ENCODE measurements around the gene LIPK. TPM values are rescaled to one million over a fixed set of nuclear protein-coding genes. Genes with fewer than 3 reads are reported as not detected.

The LIPK gene
- total and polyA plus RNA-seq, 2 experiments from 2014 or later, result not detected

- TF ChIP-seq CTCF (conservative IDR thresholded peaks at IDR 0.05; ENCODE audit: low read depth in 2 of 2) (no peak), NANOG (IDR thresholded peaks at IDR 0.05; ENCODE audit: borderline replicate concordance) (no peak), EZH2phosphoT487 (IDR thresholded peaks at IDR 0.05; ENCODE audit: unreplicated experiment) (no peak), JUNB (IDR thresholded peaks at IDR 0.05; ENCODE audit: unreplicated experiment) (no peak)
Measured at GRCh38 chr10:88672041-88672440, 34.0 kb upstream of the LIPK start (continued).

GRCh38 chr10:88676283-88677060, 29.6 kb upstream of the LIPK start:
- Histone ChIP-seq H3K27ac (ENCODE audit: low read depth) (no peak overlapping the region), H4K20me1 (replicated peaks; ENCODE audit: insufficient read depth) (no peaks in the 10 kb centered on the region), H3K9me2 (ENCODE audit: insufficient read depth) (no peaks in the 10 kb centered on the region), H3K4me1 (ENCODE audit: insufficient read depth) (peaks cover 9% of the 10 kb centered on the region), H2AFZ (no peak overlapping the region), H3K79me2 (replicated peaks; ENCODE audit: insufficient read depth) (no peaks in the 10 kb centered on the region), H3F3A (replicated peaks; ENCODE audit: low read depth) (no peaks in the 10 kb centered on the region), H3K27me3 (ENCODE audit: insufficient read depth) (no peaks in the 10 kb centered on the region), H3K36me3 (ENCODE audit: insufficient read depth) (no peaks in the 10 kb centered on the region), H3K4me2 (peak overlapping the region; percentile 0; the same call in 1 of the 2 replicates), H3K4me3 (no peak overlapping the region)
- TF ChIP-seq CTCF (conservative IDR thresholded peaks at IDR 0.05; ENCODE audit: low read depth in 2 of 2) (no peak), CREB1 (CRISPR knock-in tag; IDR thresholded peaks at IDR 0.05; ENCODE audit: low read depth) (no peak), NANOG (IDR thresholded peaks at IDR 0.05; ENCODE audit: borderline replicate concordance) (no peak), ZNF462 (CRISPR knock-in tag; IDR thresholded peaks at IDR 0.05) (no peak), ZNF331 (CRISPR knock-in tag; IDR thresholded peaks at IDR 0.05; ENCODE audit: low read depth) (no peak), STAT1 (IDR thresholded peaks at IDR 0.05; ENCODE audit: unreplicated experiment) (no peak), EZH2 (IDR thresholded peaks at IDR 0.05; ENCODE audit: low read depth, unreplicated experiment) (no peak), ZNF114 (CRISPR knock-in tag; IDR thresholded peaks at IDR 0.05) (no peak), POLR2AphosphoS5 (IDR thresholded peaks at IDR 0.05; ENCODE audit: low read depth) (no peak)
- no peaks in the 10 kb centered on the region for H3K27me3 Mint-ChIP-seq (ENCODE audit: insufficient read depth, low read depth, poor library complexity)
- DNase-seq (ENCODE audit: low spot score) (peak; percentile 33), ATAC-seq (peak; percentile 74)
- no peak overlapping the region for H3K27ac Mint-ChIP-seq
- H3K4me1 Mint-ChIP-seq, result peaks cover 4% of the 10 kb centered on the region; the same call in 2 of the 3 replicates
- H3K9me3 Mint-ChIP-seq, result no peaks in the 10 kb centered on the region
- H3K4me3 Mint-ChIP-seq, result no peak overlapping the region
- no peaks in the 10 kb centered on the region for H3K36me3 Mint-ChIP-seq (ENCODE audit: low read depth)
